ENCODE data around the gene GLS.

GRCh38 chr2:190930411-190930810 lies 49.8 kb downstream of the GLS start:
- TF ChIP-seq EZH2 (IDR thresholded peaks at IDR 0.05; ENCODE audit: low read length, missing control alignments) (no peak), CTCF (conservative IDR thresholded peaks at IDR 0.05 in 1 of 2, IDR thresholded peaks at IDR 0.05 in 1 of 2; ENCODE audit: low read depth in 1 of 2, low read length in 2 of 2) (no peak)
